HCT116 (cell line): ENCODE measurements around the gene FAF2. TPM values are rescaled to one million over a fixed set of nuclear protein-coding genes. Genes with fewer than 3 reads are reported as not detected.

Experiments used
- ATAC-seq: fragments of 200-7000 bp; cut with Tn5 transposase; 2 replicates; pipeline ENCODE4 v1.9.1; 2020; ENCODE audit warnings: mild to moderate bottlenecking, moderate library complexity
- BruUV-seq: library from RNA; stranded (reverse); fragments of 400-500 nt; replicated peaks from 2 replicates; lab custom pipeline; 2021; lab: Mats Ljungman, UMichigan
- CTCF ChIA-PET: fragments of 300-600 bp; sonication (Branson Sonifier 250); formaldehyde crosslinking; loops from one replicate; lab custom pipeline; 2021; ENCODE audit warnings: antibody characterized with exemption; lab: Charles Lee
- POLR2A ChIA-PET: fragments of 300-600, 350-600 bp; sonication (Branson Sonifier 250); formaldehyde crosslinking; loops from one replicate; lab custom pipeline; 2021; ENCODE audit warnings: antibody characterized with exemption; lab: Charles Lee
- RAD21 ChIA-PET, 2 experiments: fragments of 300-600 bp; sonication (Branson Sonifier 250); formaldehyde crosslinking; loops; one replicate each; lab custom pipeline; 2023; ENCODE audit warnings: low total read pairs in 2 of 2; ENCODE audit not compliant: uncharacterized antibody in 2 of 2, unreplicated experiment in 2 of 2, low non-redundant PET in 1 of 2; lab: Charles Lee
- DNase-seq: peaks from one replicate; pipeline ENCODE4 v3.0.0-alpha.2; 2010; ENCODE audit warnings: low read depth, low spot score
- H2AFZ ChIP-seq: fragments of 200-600 bp; shearing (Covaris generic), sonication (generic); 2 replicates; pipeline ENCODE4 v1.6.1; 2017; ENCODE audit warnings: low read depth, mixed run types, mixed read lengths, antibody characterized with exemption, low read length; ENCODE audit not compliant: poor library complexity, severe bottlenecking
- H3K27ac ChIP-seq: 2 replicates; pipeline ENCODE4 v1.5.1; 2012; ENCODE audit warnings: low read depth, low read length
- H3K27me3 ChIP-seq: fragments of 200-600 bp; sonication (generic); 2 replicates; pipeline ENCODE4 v1.6.1; 2016; ENCODE audit warnings: mixed run types, low read length, mixed read lengths; ENCODE audit not compliant: insufficient read depth
- H3K36me3 ChIP-seq, 2 experiments: fragments of 200-500 bp in 1 of 2; fragments of 200-600 bp in 1 of 2; sonication (Bioruptor generic) in 1 of 2; sonication (generic) in 1 of 2; 2 replicates each; pipeline versions ENCODE4 v1.5.1 to v1.6.1; 2014 to 2016; ENCODE audit warnings: low read length in 2 of 2, inconsistent platforms in 1 of 2, mixed read lengths in 1 of 2, mixed run types in 1 of 2; ENCODE audit not compliant: insufficient read depth in 2 of 2, control insufficient read depth in 1 of 2
- H3K4me1 ChIP-seq, 2 experiments: fragments of 200-600 bp in 1 of 2; sonication (generic) in 1 of 2; 2 replicates each; pipeline versions ENCODE4 v1.5.1 to v1.6.1; 2012 to 2017; ENCODE audit warnings: low read length in 2 of 2, inconsistent platforms in 1 of 2, mild to moderate bottlenecking in 1 of 2, mixed read lengths in 1 of 2, mixed run types in 1 of 2, moderate library complexity in 1 of 2; ENCODE audit not compliant: insufficient read depth in 2 of 2, control insufficient read depth in 1 of 2
- H3K4me2 ChIP-seq: fragments of 200-600 bp; sonication (generic); 2 replicates; pipeline ENCODE4 v1.6.1; 2017; ENCODE audit warnings: mixed run types, low read length, mixed read lengths
- H3K4me3 ChIP-seq, 2 experiments: fragments of 200-600 bp in 1 of 2; sonication (generic) in 1 of 2; replicated peaks in 1 of 2; 2 replicates each; pipeline ENCODE4 v1.5.1; 2011 to 2016; ENCODE audit warnings: low read length in 2 of 2, control low read depth in 1 of 2, low read depth in 1 of 2, mild to moderate bottlenecking in 1 of 2, mixed read lengths in 1 of 2, mixed run types in 1 of 2
- H3K79me2 ChIP-seq: fragments of 200-600 bp; sonication (generic); 2 replicates; pipeline ENCODE4 v1.6.1; 2017; ENCODE audit warnings: mild to moderate bottlenecking, mixed run types, low read length, moderate library complexity, mixed read lengths; ENCODE audit not compliant: insufficient read depth
- H3K9ac ChIP-seq: fragments of 200-600 bp; sonication (generic); 2 replicates; pipeline ENCODE4 v1.6.1; 2016; ENCODE audit warnings: low read length, mixed read lengths
- H3K9me2 ChIP-seq: fragments of 200-600 bp; sonication (generic), shearing (Covaris generic); 2 replicates; pipeline ENCODE4 v1.6.1; 2017; ENCODE audit warnings: mixed run types, mild to moderate bottlenecking, moderate library complexity; ENCODE audit not compliant: insufficient read depth
- H3K9me3 ChIP-seq, 2 experiments: fragments of 200-500 bp in 1 of 2; fragments of 200-600 bp in 1 of 2; sonication (Bioruptor generic) in 1 of 2; sonication (generic) in 1 of 2; 2 replicates each; pipeline ENCODE4 v1.6.1; 2014 to 2017; ENCODE audit warnings: low read length in 2 of 2, mixed read lengths in 2 of 2, inconsistent platforms in 1 of 2, low read depth in 1 of 2, mild to moderate bottlenecking in 1 of 2, mixed run types in 1 of 2, moderate library complexity in 1 of 2; ENCODE audit not compliant: control insufficient read depth in 1 of 2, insufficient read depth in 1 of 2
- H4K20me1 ChIP-seq: fragments of 200-600 bp; sonication (generic), shearing (Covaris generic); 2 replicates; pipeline ENCODE4 v1.6.1; 2017; ENCODE audit warnings: mixed run types, mild to moderate bottlenecking, moderate library complexity; ENCODE audit not compliant: insufficient read depth
- ATF3 ChIP-seq: IDR thresholded peaks from 2 replicates; pipeline ENCODE4 v1.6.1; 2012
- CEBPB ChIP-seq: IDR thresholded peaks from 2 replicates; pipeline ENCODE4 v1.6.1; 2012; ENCODE audit warnings: low read depth
- EGR1 ChIP-seq: IDR thresholded peaks from 2 replicates; pipeline ENCODE4 v1.6.1; 2012; ENCODE audit warnings: low read depth
- ELF1 ChIP-seq: IDR thresholded peaks from 2 replicates; pipeline ENCODE4 v1.6.1; 2012; ENCODE audit warnings: low read depth, borderline replicate concordance
- EZH2 ChIP-seq: fragments of 200-600 bp; sonication (generic); IDR thresholded peaks from 2 replicates; pipeline ENCODE4 v1.6.1; 2017; ENCODE audit warnings: antibody characterized with exemption, mixed run types
- REST ChIP-seq: IDR thresholded peaks from 2 replicates; pipeline ENCODE4 v1.6.1; 2012; ENCODE audit warnings: low read depth
- SIN3A ChIP-seq: IDR thresholded peaks from 2 replicates; pipeline ENCODE4 v1.6.1; 2012; ENCODE audit warnings: low read depth
- SP1 ChIP-seq: IDR thresholded peaks from 2 replicates; pipeline ENCODE4 v1.6.1; 2012; ENCODE audit warnings: low read depth
- SRF ChIP-seq: IDR thresholded peaks from 2 replicates; pipeline ENCODE4 v1.6.1; 2012; ENCODE audit warnings: low read depth
- intact Hi-C: fragments of 100-400 bp; cut with micrococcal nuclease; formaldehyde crosslinking; loops from 2 replicates; pipeline ENCODE4 v1.10.0; 2022
- total RNA-seq: library from RNA; stranded (reverse); gene quantifications from one replicate; pipeline ENCODE4 v1.2.1, GENCODE V29; 2021; ENCODE audit not compliant: unreplicated experiment
- TF ChIP-seq, protein P1 (sequence below): IDR thresholded peaks from 2 replicates; pipeline ENCODE4 v1.6.1; 2011; ENCODE audit warnings: mild to moderate bottlenecking, low read length, moderate library complexity; ENCODE audit not compliant: insufficient replicate concordance; ENCODE audit errors: extremely low read depth

The FAF2 gene
- total RNA-seq, 1 experiment from 2014 or later: 51.9 TPM

DNA sequence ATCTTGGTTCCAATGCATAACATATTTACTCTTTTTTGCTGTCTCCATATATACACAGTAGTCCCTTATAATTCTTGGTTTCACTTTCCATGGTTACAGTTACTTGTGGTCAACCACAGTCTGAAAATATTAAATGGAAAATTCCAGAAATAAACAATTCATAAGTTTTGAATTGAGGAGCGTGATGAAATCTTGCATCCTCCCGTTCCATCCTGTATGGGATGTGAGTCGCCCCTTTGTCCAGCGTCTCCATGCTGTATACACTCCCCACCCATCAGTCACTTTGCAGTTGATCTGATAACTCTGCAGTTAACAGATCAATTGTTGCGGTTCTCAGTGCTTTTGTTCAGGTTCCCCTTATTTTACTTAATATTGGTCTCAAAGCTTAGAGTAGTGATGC, 11.5 kb upstream of the FAF2 start:
- Histone ChIP-seq H3K4me2 (no peak overlapping the region), H4K20me1 (no peaks in the 10 kb centered on the region), H3K9ac (no peak overlapping the region), H3K9me2 (no peaks in the 10 kb centered on the region), H3K4me3 (no peak overlapping the region), H2AFZ (no peak overlapping the region), H3K9me3 (no peaks in the 10 kb centered on the region), H3K4me1 (peaks cover 0 to 7% of the 10 kb centered on the region in 2 experiments; a peak in 2 of 4 replicates), H3K27ac (no peak overlapping the region), H3K27me3 (no peaks in the 10 kb centered on the region), H3K36me3 (no peaks in the 10 kb centered on the region), H3K79me2 (no peaks in the 10 kb centered on the region)
- POLR2A ChIA-PET: no interaction called here
- CTCF ChIA-PET: no interaction called here
- ATAC-seq: no peak
- intact Hi-C loops: no loop called here
- TF ChIP-seq, protein P1, sequence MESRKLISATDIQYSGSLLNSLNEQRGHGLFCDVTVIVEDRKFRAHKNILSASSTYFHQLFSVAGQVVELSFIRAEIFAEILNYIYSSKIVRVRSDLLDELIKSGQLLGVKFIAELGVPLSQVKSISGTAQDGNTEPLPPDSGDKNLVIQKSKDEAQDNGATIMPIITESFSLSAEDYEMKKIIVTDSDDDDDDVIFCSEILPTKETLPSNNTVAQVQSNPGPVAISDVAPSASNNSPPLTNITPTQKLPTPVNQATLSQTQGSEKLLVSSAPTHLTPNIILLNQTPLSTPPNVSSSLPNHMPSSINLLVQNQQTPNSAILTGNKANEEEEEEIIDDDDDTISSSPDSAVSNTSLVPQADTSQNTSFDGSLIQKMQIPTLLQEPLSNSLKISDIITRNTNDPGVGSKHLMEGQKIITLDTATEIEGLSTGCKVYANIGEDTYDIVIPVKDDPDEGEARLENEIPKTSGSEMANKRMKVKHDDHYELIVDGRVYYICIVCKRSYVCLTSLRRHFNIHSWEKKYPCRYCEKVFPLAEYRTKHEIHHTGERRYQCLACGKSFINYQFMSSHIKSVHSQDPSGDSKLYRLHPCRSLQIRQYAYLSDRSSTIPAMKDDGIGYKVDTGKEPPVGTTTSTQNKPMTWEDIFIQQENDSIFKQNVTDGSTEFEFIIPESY: no peak
- no peak for TF ChIP-seq EZH2
- BruUV-seq: no TSS peak
- RAD21 ChIA-PET: no interaction called here
- no peak for DNase-seq

DNA sequence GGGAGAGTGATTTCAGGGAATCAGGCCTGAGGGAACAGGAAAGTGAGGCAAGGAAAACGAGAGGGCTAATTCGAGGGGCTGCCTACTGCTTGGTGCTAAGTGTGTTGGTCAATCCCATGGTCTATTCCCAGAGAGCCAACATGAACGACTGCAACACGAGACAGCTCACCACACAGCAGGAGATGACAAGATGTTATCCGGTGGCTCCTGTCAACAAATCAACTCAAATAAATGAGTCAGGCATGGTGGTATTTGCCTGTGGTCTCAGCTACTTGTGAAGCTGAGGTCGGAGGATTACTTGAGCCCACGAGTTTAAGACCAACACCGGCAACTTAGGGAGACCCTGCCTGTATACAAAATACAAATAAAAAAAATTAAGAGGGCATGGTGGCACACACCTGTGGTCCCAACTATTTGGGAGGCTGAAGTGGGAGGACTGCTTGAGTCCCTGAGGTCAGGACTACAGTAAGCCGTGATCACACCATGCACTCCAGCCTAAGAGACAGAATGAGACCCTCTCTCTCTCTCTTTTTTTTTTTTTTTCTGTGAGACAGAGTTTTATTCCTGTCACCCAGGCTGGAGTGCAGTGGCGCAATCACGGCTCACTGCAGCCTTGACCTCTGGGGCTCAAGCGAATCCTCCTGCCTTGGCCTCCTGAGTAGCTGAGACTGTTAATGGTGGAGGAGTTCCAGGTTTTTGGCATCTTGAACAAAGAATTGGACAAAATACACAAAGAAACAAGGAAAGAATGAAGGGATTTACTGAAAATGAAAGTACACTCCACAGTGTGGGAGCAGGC, 9.0 kb upstream of the FAF2 start:
- DNase-seq: no peak
- intact Hi-C loops: no loop called here
- Histone ChIP-seq H3K4me1 (peaks cover 0 to 7% of the 10 kb centered on the region in 2 experiments; a peak in 2 of 4 replicates), H3K4me2 (peak overlapping the region; percentile 33; the same call in 1 of the 2 replicates), H3K9ac (no peak overlapping the region), H4K20me1 (no peaks in the 10 kb centered on the region), H3K27me3 (no peaks in the 10 kb centered on the region), H3K4me3 (no peak overlapping the region), H3K9me2 (no peaks in the 10 kb centered on the region), H3K9me3 (no peaks in the 10 kb centered on the region), H3K79me2 (no peaks in the 10 kb centered on the region), H3K36me3 (no peaks in the 10 kb centered on the region), H3K27ac (no peak overlapping the region), H2AFZ (no peak overlapping the region)
- CTCF ChIA-PET: interaction anchor here (0.7 to 1.3 kb wide), 2 partner anchors 9 to 10 kb away, joined by 3 to 5 read pairs; partner anchors contain the start of gene FAF2
- no TSS peak for BruUV-seq
- POLR2A ChIA-PET: no interaction called here
- peak; percentile 57; the same call in 1 of the 2 replicates for ATAC-seq
- RAD21 ChIA-PET: interaction anchor here in 1 of 2 experiments (0.6 to 0.7 kb wide), 3 partner anchors 14 to 176 kb away, joined by 3 to 13 read pairs (median 4); no protein-coding TSS in a partner anchor
- no peak for TF ChIP-seq REST
- TF ChIP-seq CEBPB: no peak
- no peak for TF ChIP-seq ATF3
- no peak for TF ChIP-seq SP1
- TF ChIP-seq SRF: no peak
- TF ChIP-seq EGR1: no peak
- no peak for TF ChIP-seq SIN3A
- no peak for TF ChIP-seq ELF1
- TF ChIP-seq, protein P1: no peak
